ENCODE measurements around the gene CLDN7.

The CLDN7 gene, protein sequence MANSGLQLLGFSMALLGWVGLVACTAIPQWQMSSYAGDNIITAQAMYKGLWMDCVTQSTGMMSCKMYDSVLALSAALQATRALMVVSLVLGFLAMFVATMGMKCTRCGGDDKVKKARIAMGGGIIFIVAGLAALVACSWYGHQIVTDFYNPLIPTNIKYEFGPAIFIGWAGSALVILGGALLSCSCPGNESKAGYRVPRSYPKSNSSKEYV

DNA sequence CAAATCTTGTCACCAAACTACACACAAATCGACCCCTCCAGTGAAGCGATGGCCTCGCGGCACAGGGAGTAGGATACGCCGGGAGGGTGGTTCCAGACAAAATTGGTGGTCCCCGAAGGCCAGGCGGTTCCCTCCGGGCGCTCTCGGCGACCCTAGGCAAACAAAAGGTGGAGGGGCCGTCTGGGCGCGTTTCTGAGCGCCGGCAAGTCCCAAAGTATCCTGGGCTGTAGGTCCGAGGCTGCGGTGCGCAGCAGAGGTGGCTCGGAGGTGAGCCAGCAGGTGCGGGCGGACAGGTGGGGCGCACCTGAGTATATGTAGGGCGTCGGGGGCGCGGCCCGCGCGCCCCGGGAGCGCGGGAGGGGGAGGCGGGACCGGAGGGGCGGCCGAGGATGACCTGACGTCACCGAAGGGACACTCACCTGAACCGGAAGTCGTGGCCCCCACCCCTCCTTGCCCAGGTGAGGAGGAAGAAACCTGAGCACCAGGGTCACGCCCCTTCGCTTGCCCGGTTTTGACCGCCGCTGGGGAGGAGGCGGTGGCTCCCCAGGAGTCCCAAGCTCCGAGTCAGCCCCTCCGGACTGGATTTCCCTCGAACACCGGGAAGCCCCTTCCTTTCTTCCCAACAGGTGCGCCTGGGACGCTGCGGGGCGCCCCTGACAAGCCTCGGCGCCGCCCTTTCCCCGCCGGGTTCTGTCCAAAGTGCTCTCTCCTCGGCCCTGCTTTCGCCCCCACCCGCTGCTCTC, at the start of gene CLDN7:
CLDN7 (minus strand) TSS at position 287 of the 743 bp plus-strand sequence. CDS start 435 bp downstream, outside the sequence.
- no peak for DNase-seq

DNA sequence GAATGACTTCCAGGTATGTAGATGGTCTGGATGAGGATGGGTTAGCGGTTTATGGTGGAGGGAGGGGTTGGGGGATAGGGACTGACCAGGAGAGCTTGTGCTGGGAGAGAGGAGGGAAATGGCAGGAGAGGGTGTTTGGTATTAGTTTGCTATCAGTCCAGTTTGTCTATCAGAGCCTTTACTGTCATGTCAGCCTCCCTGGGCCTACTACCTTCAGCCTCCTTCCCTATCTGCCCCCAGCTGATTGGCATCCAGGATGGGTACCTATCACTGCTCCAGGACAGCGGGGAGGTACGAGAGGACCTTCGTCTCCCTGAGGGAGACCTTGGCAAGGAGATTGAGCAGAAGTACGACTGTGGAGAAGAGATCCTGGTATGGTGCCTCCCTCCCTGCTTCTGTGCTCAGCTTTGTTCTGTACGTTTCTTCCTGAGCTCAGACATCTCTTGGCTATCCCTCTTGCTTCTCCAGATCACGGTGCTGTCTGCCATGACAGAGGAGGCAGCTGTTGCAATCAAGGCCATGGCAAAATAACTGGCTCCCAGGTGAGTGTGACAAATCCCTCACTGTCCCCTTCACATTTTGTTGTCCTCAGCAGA, 48.9 kb upstream of the CLDN7 start:
- DNase-seq = no peak

DNA sequence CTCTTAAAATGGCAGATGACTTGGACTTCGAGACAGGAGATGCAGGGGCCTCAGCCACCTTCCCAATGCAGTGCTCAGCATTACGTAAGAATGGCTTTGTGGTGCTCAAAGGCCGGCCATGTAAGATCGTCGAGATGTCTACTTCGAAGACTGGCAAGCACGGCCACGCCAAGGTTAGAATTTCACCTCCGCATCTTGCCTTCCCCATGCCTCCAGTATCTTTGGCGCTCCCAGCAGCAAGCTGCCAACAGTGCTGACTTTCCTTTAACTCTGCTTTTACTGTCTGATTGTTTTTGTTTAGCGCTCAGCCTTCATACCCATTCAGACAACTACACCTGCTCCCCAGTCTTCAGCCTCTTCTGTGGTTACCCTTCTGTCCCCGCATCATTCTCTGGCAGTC, 47.4 kb upstream of the CLDN7 start:
- no peak for DNase-seq

DNA sequence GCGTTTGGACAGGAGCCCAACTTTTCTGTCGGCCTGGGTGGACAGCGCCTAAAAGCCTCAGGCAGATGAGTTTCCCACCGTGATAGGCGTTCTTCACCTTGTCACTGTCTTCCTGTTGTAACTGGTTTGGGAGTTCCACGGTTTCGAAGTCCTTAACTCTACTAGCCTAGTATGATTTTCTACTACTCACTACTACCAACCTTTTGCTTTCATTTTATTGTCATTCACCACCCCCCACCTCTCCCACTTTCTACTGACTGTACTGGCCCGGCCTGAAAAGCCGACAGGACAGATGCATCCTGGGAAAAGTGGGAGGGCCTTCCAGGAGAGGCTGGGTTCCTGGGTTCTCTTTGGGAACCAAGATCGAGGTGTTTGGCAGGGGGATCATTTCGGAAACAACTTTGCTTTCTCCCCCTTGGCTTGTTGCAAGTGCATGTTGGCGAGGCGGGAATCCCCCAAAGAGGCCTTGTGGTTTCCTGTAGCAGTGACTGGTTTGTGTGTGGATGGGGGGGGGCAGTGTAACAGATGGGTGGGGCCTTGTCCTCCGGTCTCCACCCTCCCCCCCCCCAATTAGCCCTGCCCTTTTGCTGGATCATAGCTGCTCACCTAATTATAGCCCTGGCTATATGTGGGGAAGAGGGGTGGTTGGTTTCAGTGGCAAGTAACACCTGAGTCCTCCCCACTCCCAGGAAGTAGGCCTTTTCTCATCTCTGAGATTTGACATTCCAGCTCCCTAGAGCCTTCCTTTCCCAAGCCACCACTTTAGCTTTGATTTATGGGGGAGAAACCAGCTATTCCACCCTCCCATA, 46.6 kb upstream of the CLDN7 start:
- DNase-seq = peak in 36 of 56 donors; percentile 6 to 72 (median 26)

DNA sequence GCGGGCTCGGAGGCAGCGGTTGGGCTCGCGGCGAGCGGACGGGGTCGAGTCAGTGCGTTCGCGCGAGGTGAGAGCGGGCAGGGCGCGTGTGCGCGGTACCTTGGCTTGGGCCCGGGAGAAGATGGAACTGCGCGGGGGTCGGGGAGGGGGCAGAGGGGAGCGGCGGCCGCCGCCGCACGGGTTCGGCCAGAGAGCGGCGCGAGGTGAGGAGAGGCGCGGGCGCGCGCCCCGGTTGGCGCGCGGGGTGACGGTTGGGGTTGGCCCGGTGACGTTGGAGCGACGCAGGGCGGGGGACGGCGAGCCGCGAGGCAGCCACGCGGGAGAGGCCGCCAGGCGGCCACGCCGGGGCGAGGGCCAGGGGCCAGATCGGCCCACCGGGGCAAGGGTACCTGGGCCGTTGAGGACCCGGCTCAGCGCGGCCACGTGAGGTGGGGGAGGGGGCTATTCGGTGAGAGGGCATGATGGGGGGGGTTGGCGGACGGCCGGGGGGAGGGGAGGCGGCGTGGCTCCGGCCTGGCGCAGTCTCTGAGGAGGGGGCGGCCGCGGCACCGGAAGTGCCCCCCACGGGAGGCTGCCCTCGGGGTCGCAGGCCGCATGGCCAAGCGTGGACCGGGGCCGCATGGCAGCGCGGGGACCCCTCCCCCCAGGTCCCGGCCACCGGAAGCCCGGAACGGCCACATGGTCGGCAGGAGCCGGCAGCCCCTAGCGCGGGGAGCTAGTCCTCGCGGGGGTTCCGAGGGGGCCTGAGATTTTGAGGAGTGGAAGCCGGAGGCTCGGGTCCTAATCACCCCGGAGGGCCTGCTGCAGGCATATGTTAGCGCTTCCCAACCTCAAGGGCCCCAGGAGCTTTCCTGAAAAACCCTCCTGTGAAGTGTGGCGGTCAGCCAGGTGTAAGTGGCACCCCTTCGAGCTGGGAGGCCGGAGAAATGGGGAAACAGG, 45.7 kb upstream of the CLDN7 start:
- DNase-seq = peak in 18 of 56 donors; percentile 6 to 70 (median 52)

DNA sequence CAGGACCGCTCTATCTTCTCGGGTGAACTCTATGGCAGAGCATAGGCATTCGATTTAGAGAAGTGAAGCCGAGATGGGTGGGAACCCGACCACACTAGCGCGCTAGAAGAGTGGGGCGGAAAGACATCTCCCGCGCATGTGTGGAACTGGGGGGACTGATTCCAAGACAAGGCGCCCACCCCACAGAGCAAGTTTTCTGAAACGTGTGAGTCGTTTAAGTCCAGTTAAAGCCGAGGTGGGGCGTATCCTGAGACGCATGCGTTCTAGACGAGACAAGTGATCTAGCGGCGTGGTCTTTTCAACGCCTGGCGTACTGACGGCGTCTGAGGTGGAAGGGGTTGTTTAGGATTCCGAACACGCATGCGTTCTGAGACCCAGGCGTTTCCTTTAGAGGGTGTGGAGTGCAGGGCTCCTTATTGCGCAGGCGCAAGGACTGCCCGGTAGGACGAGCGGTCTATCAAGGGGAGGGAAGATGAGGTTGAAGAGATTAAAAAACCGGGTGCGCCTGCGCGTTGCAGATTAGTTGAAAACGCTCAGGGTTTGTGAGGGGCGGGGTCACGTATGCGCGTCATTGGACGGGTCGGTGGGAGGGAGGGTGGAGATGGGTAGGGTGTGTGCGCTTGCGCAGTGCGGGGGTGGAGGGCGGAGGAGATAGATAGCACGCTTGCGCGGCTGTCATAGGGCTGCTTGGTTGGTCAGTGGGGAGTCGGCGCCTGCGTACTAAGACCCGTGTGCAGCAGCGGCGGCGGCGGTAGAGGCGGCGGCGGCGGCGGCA, 44.8 kb upstream of the CLDN7 start, which contains the start of gene EIF5A:
EIF5A (plus strand) TSS at position 718 of the 775 bp plus-strand sequence. CDS start 2,008 bp downstream, outside the sequence.
- DNase-seq = peak; percentile 94 to 100 (median 99)

DNA sequence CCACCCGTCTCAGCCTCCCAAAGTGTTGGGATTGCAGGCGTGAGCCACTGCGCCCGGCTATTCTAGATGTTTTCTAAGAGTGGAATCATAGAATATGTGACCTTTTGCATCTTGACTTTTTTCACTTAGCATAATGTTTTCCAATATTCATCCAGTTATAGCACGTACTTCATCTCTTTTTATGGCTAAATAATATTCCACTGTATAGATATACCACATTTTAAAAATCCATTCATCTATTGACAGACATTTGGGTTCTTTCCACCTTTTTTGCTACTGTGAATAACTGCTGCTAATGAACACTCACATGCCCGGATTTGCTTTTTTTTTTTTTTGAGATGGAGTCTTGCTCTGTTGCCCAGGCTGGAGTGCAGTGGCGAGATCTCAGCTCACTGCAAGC, 41.9 kb upstream of the CLDN7 start:
- no peak for DNase-seq

DNA sequence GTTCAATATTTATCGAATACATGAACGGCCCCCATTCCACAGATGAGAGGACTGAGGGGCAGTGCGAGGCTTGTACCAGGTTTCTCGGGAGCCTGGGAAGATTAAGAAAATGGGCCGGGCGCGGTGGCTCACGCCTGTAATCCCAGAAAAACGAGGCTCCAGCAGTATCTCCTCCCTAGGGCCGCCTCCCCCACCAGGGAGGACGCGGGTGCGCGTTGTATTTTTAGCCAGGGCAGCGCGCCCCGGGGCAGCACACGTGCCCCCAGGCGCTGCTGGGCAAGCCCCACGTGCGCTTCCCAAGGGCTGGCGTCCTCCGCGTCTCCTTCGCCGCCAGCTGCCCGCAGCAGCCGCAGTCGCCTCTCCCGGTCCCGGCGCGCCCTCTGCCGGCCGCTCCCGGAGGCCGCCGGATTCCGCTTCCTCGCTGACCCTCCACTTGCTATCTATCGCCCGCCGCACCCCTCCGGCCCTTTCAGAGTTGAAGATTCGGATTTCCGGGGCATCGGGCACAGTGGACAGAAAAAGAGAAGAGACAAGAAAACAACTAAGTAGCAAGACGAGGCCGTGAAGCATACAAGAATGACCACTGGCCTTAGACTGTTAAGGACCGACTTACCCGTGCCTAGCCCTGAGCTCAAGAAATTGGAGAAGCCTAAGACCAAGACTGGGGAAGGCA, 34.0 kb upstream of the CLDN7 start:
- DNase-seq = peak in 45 of 56 donors; percentile 20 to 84 (median 58)

DNA sequence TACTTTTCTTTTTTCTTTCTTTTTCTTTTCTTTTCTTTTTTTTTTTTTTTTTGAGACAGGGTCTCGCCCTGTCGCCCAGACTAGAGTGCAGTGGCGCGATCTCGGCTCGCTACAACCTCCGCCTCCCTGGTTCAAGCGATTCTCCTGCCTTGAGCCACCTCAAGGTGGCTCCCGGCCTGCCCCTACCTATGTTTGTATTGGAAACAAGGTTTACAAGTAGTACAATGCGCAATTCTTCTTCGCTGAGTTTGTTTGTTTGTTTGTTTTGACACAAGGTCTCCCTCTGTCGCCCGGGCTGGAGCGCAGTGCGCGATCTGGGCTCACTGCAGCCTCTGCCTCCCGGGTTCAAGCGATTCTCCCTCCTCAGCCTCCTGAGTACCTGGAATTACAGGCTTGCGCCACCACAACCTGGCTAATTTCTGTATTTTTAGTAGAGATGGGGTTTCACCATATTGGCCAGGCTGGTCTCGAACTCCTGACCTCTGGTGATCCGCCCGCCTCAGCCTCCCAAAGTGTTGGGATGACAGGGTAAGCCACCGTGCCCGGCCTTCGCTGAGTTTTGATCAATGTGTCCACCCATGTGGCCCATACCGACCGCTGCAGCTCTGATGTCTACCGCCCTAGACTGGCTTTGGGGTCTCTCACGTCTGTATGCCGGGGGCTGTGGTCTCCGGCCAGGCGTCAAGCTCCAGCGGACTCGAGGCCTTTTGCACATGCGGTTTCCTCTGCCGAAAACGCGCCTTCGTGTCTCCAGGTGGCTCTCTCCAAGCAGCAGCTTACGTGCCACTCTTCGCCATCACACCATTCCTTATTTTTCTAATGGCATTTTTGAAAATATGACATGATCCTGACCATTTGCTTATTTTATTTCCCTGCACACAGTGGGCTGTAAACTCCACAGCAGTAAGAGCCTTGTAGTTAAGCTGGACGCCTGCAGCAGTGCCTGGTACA, 33.2 kb upstream of the CLDN7 start:
- no peak for DNase-seq

DNA sequence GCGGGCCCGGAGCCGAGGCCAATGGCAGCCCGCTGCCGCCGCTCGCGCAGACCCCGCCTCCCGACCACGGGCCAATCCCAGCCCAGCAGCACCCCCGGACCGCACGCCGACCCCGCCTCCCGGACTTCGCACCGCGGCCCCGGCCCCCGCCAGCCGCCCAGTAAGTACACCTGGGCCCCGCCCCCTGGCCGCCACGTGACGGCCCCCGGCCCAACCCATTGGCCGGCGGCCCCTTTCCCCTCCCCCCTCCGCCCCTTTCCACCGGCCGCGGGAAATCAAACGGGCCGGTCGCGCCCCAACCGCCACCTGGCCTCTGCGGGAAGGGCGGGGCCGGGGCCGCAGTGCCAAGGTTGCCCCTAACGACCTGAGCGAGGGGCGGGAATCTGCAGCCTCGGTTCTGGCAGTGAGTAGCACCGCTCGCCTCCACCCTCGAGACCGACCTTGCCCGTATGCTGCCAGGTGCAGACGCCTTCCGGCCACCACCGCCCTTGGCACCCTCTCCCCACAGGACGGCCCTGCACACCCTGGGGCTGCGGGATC, 32.4 kb upstream of the CLDN7 start, which contains the start of gene YBX2:
YBX2 (minus strand) TSS at position 26 of the 540 bp plus-strand sequence. CDS start 139 bp downstream, outside the sequence.
- peak in 5 of 56 donors; percentile 13 to 52 (median 18) for DNase-seq

DNA sequence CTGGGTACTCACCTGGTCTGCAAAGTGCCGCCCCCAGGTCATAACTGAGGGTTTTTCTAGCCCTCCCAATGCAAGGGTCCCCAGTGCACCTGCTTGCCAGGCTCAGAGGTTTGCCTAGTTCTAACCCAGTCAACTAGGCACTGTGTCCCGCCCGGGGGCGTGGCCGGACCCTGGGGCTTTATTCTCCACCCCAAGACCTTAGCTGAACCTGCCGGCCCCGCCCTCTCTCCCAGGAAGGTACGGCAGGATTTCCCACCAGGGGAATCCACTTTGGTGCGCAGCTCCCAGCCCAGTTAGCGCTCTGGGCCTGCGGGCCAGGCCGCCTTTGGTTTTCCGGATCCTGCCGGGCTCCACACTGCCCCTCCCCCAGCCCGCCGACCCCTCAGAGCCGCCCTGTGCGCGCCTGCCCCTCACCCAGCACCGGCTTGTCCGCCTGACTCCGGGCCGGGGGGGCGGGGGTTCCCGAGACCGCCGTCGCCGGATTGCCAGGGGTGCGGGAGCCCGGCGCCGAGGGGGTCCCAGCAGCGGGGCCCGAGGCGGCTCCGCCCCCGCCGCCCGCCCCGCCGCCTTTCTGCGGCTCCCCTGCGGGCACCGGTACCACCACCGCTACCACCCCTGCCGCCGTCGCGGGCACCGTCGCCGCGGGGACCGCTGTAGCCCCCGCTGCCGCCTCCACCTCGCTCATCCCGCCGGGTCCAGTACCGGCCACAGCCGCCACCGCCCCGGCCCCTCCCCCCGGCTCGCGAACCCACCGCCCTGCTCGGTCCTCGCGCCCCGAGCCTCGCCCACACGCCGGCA, 31.7 kb upstream of the CLDN7 start:
- peak in 1 of 56 donors; percentile 5 for DNase-seq

DNA sequence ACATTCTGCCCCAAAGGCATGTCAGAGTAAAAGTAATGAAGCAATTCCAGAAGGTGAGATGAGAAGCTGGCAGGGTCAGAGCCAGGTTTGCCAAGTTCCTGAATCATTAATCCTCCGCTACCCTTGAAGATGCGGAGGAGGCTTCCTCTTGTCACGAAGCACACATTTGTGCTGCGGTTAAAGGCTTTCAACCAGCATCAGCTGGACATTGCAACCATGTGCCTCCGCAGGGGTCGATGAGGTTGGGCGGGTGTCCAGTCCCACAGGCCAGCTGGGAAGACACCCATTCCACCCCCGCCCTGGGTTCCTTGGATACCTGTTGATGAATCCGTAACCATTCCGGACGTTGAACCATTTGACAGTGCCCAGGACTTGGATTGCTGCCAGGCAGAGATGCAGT, 30.9 kb upstream of the CLDN7 start:
- DNase-seq = no peak

DNA sequence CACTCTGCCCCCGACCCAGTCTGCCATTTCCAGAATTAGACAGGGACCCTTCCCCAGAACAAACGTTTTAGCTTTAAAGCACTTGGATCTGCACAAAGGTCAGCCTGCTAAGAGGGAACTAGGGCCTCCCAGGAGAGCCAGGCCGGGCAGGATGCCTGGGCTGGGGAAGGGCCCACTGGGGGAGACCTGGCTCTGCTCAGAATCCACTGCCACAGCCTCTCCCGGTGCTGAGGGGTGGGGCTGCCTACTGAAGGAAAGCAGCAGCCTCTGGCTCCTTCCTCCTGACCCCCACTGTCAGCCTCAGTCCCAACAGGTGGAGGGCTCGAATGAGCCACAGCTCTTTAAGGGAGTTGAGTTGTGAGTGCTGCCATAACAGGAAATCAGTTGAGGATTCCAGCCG, 30.5 kb upstream of the CLDN7 start:
- peak in 3 of 56 donors; percentile 1 to 32 (median 20) for DNase-seq

DNA sequence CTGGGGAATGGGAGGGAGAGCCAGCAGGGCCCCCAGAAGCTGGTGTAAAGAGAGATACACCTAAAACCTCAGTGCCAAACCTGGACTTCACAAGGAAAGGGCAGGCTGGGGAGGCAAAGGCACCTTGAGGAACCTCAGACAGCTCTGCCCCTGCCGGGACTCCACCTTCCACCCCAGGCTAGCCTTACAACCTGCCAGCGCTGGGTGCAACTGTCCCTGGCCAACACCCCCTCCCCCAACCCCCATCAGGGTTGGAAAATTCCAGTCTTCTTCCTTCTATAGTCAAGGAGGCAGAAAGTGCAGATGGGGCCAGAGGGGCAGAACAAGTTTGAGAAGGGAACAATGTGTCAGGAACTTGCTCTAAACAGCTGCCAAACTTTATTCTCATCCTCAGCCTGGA, 29.9 kb upstream of the CLDN7 start:
- no peak for DNase-seq

DNA sequence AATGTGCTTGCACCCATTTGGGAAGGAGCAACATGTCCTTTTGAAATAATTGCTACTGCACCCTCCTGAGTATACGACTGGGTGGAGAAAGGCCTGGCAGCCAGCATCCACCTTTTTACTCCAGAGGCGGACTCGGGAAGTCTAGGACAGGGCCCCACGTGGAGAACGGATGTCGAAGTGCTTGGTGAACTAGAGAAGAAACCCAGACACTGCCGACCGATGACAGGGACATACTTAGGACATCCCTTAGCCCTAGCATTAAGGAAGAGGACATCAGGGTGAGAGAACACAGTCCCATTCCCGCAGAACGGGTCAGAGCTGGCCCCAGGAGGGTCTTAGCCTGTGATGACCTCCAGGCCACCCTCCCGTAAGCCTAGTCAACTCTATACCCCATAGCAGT, 28.4 kb upstream of the CLDN7 start:
- DNase-seq = no peak

DNA sequence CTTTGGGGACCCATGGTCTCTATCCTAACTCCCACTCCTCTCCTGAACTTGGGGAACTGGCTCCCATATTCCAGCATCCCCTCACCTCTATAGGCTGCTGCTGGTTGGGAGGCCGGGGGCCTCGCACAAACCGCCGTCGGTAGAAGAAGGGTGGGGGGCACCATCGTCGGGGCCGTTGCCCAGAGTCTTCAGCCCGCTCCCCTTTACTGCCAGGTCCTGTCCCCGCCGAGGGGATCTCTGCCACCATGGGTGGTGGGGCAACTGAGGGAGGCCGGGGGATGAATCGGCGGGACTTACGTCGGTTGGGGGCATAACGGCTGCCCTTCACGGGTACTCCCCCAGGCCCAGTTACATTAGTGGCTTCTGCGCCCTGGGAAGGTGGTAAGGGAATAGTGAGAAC, 27.9 kb upstream of the CLDN7 start:
- no peak for DNase-seq
